Measurements from ENCODE around the gene TCL1B. TPM values are rescaled to one million over a fixed set of nuclear protein-coding genes. Genes with fewer than 3 reads are reported as not detected.

The TCL1B gene
- total and polyA plus RNA-seq, 2 experiments from 2014 or later, result 5.5 to 6.0 TPM

GRCh38 chr14:95730126-95730525 lies 43.9 kb downstream of the TCL1B start (continued):
- no peak for TF ChIP-seq ZNF462 (CRISPR knock-in tag; IDR thresholded peaks at IDR 0.05)
- no peak for TF ChIP-seq EZH2 (IDR thresholded peaks at IDR 0.05; ENCODE audit: low read depth, unreplicated experiment)
- no peak for TF ChIP-seq STAT1 (IDR thresholded peaks at IDR 0.05; ENCODE audit: unreplicated experiment)
- no peak for TF ChIP-seq ZNF114 (CRISPR knock-in tag; IDR thresholded peaks at IDR 0.05)

- no peak for DNase-seq (ENCODE audit: low spot score)
- Mint-ChIP-seq H3K27me3 (ENCODE audit: insufficient read depth, low read depth, poor library complexity) (no peaks in the 10 kb centered on the region), H3K27ac (no peak overlapping the region), H3K36me3 (ENCODE audit: low read depth) (peaks cover 5% of the 10 kb centered on the region; the same call in 2 of the 3 replicates), H3K4me1 (peaks cover 14% of the 10 kb centered on the region; the same call in 2 of the 3 replicates), H3K9me3 (peaks cover 11% of the 10 kb centered on the region; the same call in 2 of the 3 replicates), H3K4me3 (no peak overlapping the region)
- no peak overlapping the region for H3K4me3 ChIP-seq
- H3K4me1 ChIP-seq (ENCODE audit: insufficient read depth), result 0 out of 2 replicates have a peak, but pooled peaks cover 4% of the 10 kb centered on the region
- H4K20me1 ChIP-seq (replicated peaks; ENCODE audit: insufficient read depth), result no peaks in the 10 kb centered on the region
- no peaks in the 10 kb centered on the region for H3K36me3 ChIP-seq (ENCODE audit: insufficient read depth)
- H3K27ac ChIP-seq (ENCODE audit: low read depth), result no peak overlapping the region
- H3K9me2 ChIP-seq (ENCODE audit: insufficient read depth), result peaks cover 5% of the 10 kb centered on the region; the same call in 1 of the 2 replicates
- H3F3A ChIP-seq (replicated peaks; ENCODE audit: low read depth), result no peaks in the 10 kb centered on the region
- 0 out of 2 replicates have a peak overlapping the region, but pooled peaks have one; percentile 56 for H2AFZ ChIP-seq
- no peaks in the 10 kb centered on the region for H3K27me3 ChIP-seq (ENCODE audit: insufficient read depth)
- H3K79me2 ChIP-seq (replicated peaks; ENCODE audit: insufficient read depth), result no peaks in the 10 kb centered on the region
- no peak for ATAC-seq
- no peak overlapping the region for H3K4me2 ChIP-seq
- TF ChIP-seq NANOG (IDR thresholded peaks at IDR 0.05; ENCODE audit: borderline replicate concordance) (no peak), POLR2AphosphoS5 (IDR thresholded peaks at IDR 0.05; ENCODE audit: low read depth) (no peak), CREB1 (CRISPR knock-in tag; IDR thresholded peaks at IDR 0.05; ENCODE audit: low read depth) (no peak), ETS1 (IDR thresholded peaks at IDR 0.05) (no peak), STAT1 (IDR thresholded peaks at IDR 0.05; ENCODE audit: unreplicated experiment) (no peak), JUNB (IDR thresholded peaks at IDR 0.05; ENCODE audit: unreplicated experiment) (no peak), REST (IDR thresholded peaks at IDR 0.05; ENCODE audit: unreplicated experiment) (no peak), ZNF114 (CRISPR knock-in tag; IDR thresholded peaks at IDR 0.05) (no peak), EZH2 (IDR thresholded peaks at IDR 0.05; ENCODE audit: low read depth, unreplicated experiment) (no peak), CTCF (conservative IDR thresholded peaks at IDR 0.05; ENCODE audit: low read depth in 2 of 2) (no peak)
Observed at GRCh38 chr14:95733212-95733611, 47.0 kb downstream of the TCL1B start.
